WTC11 (cell line): ENCODE data around the gene SPECC1L. TPM values are rescaled to one million over a fixed set of nuclear protein-coding genes. Genes with fewer than 3 reads are reported as not detected.

Source experiments
- ATAC-seq: fragments of 200-7000 bp; cut with Tn5 transposase; 2 replicates; pipeline ENCODE4 v1.10.0; 2021; ENCODE audit warnings: mild to moderate bottlenecking, moderate library complexity
- CTCF ChIA-PET: fragments of 300-600 bp; sonication (Branson Sonifier 250); formaldehyde crosslinking; loops from one replicate; lab custom pipeline; 2021; ENCODE audit warnings: antibody characterized with exemption; lab: Charles Lee
- POLR2A ChIA-PET: fragments of 350-600 bp; sonication (Branson Sonifier 250); formaldehyde crosslinking; loops from one replicate; lab custom pipeline; 2021; ENCODE audit warnings: antibody characterized with exemption; lab: Charles Lee
- DNase-seq: peaks from one replicate; pipeline ENCODE4 v3.0.0; 2021; ENCODE audit warnings: low spot score
- H3K27ac Mint-ChIP-seq: 2 replicates; pipeline ENCODE4 v1.8.0; 2021; ENCODE audit warnings: mixed read lengths
- H3K27me3 Mint-ChIP-seq: 2 replicates; pipeline ENCODE4 v1.8.0; 2021; ENCODE audit warnings: low read depth, mild to moderate bottlenecking, moderate library complexity, mixed read lengths
- H3K36me3 Mint-ChIP-seq: 2 replicates; pipeline ENCODE4 v1.8.0; 2021; ENCODE audit warnings: mixed read lengths
- H3K4me1 Mint-ChIP-seq: 2 replicates; pipeline ENCODE4 v1.8.0; 2022; ENCODE audit warnings: mixed read lengths
- H3K4me3 Mint-ChIP-seq: 2 replicates; pipeline ENCODE4 v1.8.0; 2021; ENCODE audit warnings: mild to moderate bottlenecking, moderate library complexity, mixed read lengths
- H3K9me3 Mint-ChIP-seq: 2 replicates; pipeline ENCODE4 v1.8.0; 2021; ENCODE audit warnings: mixed read lengths
- CBFB ChIP-seq: sonication (generic); formaldehyde crosslinking; IDR thresholded peaks from 2 replicates; pipeline ENCODE4 v1.8.1; 2022; ENCODE audit warnings: mild to moderate bottlenecking, low read depth, missing genetic modification reagents
- CREM ChIP-seq: sonication (generic); formaldehyde crosslinking; IDR thresholded peaks from 2 replicates; pipeline ENCODE4 v1.8.1; 2022; ENCODE audit warnings: mild to moderate bottlenecking, missing genetic modification reagents, moderate library complexity
- GABPB1 ChIP-seq: sonication (generic); formaldehyde crosslinking; IDR thresholded peaks from 2 replicates; pipeline ENCODE4 v1.8.1; 2023; ENCODE audit warnings: mild to moderate bottlenecking, missing genetic modification reagents
- KAT7 ChIP-seq: sonication (generic); formaldehyde crosslinking; IDR thresholded peaks from 2 replicates; pipeline ENCODE4 v1.8.1; 2023; ENCODE audit warnings: missing genetic modification reagents, mild to moderate bottlenecking, borderline replicate concordance
- PRRX2 ChIP-seq: fragments of 250-450 bp; sonication (Bioruptor Pico); IDR thresholded peaks from 2 replicates; pipeline ENCODE4 v1.8.0; 2021; ENCODE audit warnings: mild to moderate bottlenecking
- ZNF396 ChIP-seq: fragments of 250-450 bp; sonication (Bioruptor Pico); IDR thresholded peaks from 2 replicates; pipeline ENCODE4 v1.8.0; 2021; ENCODE audit warnings: mild to moderate bottlenecking, moderate library complexity, borderline replicate concordance
- total RNA-seq: library from RNA; stranded (reverse); gene quantifications from 3 replicates; pipeline ENCODE4 v1.2.3, GENCODE V29; 2021
- TF ChIP-seq, protein P1 (sequence below): sonication (generic); formaldehyde crosslinking; IDR thresholded peaks from 2 replicates; pipeline ENCODE4 v1.8.1; 2022; ENCODE audit warnings: low read depth, mild to moderate bottlenecking, moderate library complexity, missing genetic modification reagents, borderline replicate concordance
- TF ChIP-seq, protein P2 (sequence below): sonication (generic); formaldehyde crosslinking; IDR thresholded peaks from 2 replicates; pipeline ENCODE4 v1.8.1; 2023; ENCODE audit warnings: mild to moderate bottlenecking, missing genetic modification reagents, moderate library complexity
- TF ChIP-seq, protein P3 (sequence below): sonication (generic); formaldehyde crosslinking; IDR thresholded peaks from 2 replicates; pipeline ENCODE4 v1.8.1; 2023; ENCODE audit warnings: mild to moderate bottlenecking, missing genetic modification reagents
- TF ChIP-seq, protein P4 (sequence below): sonication (generic); formaldehyde crosslinking; IDR thresholded peaks from 2 replicates; pipeline ENCODE4 v1.8.0; 2022; ENCODE audit warnings: missing genetic modification reagents
- TF ChIP-seq, protein P5 (sequence below): sonication (generic); formaldehyde crosslinking; IDR thresholded peaks from 2 replicates; pipeline ENCODE4 v1.8.1; 2022; ENCODE audit warnings: low read depth, missing genetic modification reagents, borderline replicate concordance
- TF ChIP-seq, protein P6 (sequence below): sonication (generic); formaldehyde crosslinking; IDR thresholded peaks from 2 replicates; pipeline ENCODE4 v1.8.0; 2022; ENCODE audit warnings: mild to moderate bottlenecking, missing genetic modification reagents
- TF ChIP-seq, protein P7 (sequence below): sonication (generic); formaldehyde crosslinking; IDR thresholded peaks from 2 replicates; pipeline ENCODE4 v1.8.0; 2023; ENCODE audit warnings: missing genetic modification reagents
- TF ChIP-seq, protein P8 (sequence below): fragments of 250-450 bp; sonication (Bioruptor Pico); IDR thresholded peaks from 2 replicates; pipeline ENCODE4 v2.1.2; 2022; ENCODE audit warnings: mild to moderate bottlenecking, moderate library complexity
- TF ChIP-seq, protein P9 (sequence below): fragments of 250-450 bp; sonication (Bioruptor Pico); IDR thresholded peaks from 2 replicates; pipeline ENCODE4 v1.9.0; 2021; ENCODE audit warnings: mild to moderate bottlenecking

Gene SPECC1L
- total RNA-seq, 1 experiment from 2014 or later, result 44.6 TPM

DNA sequence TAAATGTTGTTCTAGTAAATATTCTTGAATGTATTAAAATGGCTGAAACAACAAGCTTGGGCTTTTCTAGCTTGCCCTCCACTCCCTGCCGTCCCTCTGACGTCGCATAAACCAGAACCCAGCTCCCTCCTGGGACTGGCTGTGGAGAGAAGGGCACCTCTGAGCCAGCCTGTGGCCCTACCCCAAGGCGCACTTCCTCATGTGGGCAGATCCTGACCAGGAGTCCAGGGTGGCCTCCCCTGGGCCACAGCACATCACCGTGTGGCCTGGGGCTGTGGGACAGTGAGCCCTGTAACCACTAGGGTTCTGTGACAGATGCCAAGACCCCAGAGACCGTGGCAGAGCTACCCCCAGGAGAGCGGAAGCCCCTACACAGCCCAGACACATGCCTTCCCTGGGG is 146.6 kb downstream of the SPECC1L start (continued):
- TF ChIP-seq, protein P1, sequence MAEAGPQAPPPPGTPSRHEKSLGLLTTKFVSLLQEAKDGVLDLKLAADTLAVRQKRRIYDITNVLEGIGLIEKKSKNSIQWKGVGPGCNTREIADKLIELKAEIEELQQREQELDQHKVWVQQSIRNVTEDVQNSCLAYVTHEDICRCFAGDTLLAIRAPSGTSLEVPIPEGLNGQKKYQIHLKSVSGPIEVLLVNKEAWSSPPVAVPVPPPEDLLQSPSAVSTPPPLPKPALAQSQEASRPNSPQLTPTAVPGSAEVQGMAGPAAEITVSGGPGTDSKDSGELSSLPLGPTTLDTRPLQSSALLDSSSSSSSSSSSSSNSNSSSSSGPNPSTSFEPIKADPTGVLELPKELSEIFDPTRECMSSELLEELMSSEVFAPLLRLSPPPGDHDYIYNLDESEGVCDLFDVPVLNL (CRISPR knock-in tag), result no peak
- TF ChIP-seq GABPB1 (CRISPR knock-in tag) (no peak), ZNF396 (no peak)
- TF ChIP-seq, protein P2, sequence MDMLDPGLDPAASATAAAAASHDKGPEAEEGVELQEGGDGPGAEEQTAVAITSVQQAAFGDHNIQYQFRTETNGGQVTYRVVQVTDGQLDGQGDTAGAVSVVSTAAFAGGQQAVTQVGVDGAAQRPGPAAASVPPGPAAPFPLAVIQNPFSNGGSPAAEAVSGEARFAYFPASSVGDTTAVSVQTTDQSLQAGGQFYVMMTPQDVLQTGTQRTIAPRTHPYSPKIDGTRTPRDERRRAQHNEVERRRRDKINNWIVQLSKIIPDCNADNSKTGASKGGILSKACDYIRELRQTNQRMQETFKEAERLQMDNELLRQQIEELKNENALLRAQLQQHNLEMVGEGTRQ (CRISPR knock-in tag), result no peak
- TF ChIP-seq, protein P3, sequence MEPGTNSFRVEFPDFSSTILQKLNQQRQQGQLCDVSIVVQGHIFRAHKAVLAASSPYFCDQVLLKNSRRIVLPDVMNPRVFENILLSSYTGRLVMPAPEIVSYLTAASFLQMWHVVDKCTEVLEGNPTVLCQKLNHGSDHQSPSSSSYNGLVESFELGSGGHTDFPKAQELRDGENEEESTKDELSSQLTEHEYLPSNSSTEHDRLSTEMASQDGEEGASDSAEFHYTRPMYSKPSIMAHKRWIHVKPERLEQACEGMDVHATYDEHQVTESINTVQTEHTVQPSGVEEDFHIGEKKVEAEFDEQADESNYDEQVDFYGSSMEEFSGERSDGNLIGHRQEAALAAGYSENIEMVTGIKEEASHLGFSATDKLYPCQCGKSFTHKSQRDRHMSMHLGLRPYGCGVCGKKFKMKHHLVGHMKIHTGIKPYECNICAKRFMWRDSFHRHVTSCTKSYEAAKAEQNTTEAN (CRISPR knock-in tag), result no peak

DNA sequence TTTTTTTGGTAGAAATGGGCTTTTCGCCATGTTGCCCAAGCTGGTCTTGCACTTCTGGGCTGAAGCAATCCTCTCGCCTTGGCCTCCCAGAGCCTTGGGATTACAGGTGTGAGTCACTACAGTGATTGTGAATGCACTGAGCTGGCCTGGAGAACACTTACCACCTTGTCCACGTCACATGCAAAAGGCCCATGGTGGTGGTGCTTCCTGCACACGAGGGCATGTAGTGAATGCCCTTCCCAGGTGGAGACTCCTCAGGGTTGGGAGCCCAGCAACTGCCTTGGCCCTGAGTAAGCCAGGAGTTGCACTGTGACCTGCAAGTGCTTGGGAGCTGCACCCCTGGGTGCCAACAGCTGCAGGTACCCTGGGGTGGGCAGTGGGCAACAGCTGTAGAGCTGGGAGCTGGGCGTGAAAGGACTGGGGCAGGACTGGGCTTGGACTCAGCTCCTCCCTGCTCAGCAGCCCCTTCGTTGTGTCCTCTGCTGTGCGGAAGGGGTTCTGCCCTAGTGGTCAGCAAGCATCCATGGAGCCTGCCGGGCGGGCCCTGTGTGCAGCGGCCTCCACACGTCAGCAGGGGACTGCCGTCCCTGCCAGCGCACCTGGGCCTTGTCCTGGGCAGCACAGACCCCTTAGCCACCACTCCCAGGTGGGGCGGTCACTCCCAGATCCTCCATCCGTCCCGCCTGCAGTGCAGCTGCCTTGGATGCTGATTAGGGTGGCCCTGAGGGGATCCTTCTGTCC is 147.4 kb downstream of the SPECC1L start:
- Mint-ChIP-seq H3K4me3 (no peak overlapping the region), H3K4me1 (peaks cover 18% of the 10 kb centered on the region), H3K9me3 (no peaks in the 10 kb centered on the region), H3K27ac (no peak overlapping the region), H3K27me3 (no peaks in the 10 kb centered on the region), H3K36me3 (peaks cover 12% of the 10 kb centered on the region)
- DNase-seq (no peak), ATAC-seq (no peak)
- TF ChIP-seq, protein P4, sequence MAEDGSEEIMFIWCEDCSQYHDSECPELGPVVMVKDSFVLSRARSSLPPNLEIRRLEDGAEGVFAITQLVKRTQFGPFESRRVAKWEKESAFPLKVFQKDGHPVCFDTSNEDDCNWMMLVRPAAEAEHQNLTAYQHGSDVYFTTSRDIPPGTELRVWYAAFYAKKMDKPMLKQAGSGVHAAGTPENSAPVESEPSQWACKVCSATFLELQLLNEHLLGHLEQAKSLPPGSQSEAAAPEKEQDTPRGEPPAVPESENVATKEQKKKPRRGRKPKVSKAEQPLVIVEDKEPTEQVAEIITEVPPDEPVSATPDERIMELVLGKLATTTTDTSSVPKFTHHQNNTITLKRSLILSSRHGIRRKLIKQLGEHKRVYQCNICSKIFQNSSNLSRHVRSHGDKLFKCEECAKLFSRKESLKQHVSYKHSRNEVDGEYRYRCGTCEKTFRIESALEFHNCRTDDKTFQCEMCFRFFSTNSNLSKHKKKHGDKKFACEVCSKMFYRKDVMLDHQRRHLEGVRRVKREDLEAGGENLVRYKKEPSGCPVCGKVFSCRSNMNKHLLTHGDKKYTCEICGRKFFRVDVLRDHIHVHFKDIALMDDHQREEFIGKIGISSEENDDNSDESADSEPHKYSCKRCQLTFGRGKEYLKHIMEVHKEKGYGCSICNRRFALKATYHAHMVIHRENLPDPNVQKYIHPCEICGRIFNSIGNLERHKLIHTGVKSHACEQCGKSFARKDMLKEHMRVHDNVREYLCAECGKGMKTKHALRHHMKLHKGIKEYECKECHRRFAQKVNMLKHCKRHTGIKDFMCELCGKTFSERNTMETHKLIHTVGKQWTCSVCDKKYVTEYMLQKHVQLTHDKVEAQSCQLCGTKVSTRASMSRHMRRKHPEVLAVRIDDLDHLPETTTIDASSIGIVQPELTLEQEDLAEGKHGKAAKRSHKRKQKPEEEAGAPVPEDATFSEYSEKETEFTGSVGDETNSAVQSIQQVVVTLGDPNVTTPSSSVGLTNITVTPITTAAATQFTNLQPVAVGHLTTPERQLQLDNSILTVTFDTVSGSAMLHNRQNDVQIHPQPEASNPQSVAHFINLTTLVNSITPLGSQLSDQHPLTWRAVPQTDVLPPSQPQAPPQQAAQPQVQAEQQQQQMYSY (CRISPR knock-in tag), result no peak
- TF ChIP-seq, protein P5, sequence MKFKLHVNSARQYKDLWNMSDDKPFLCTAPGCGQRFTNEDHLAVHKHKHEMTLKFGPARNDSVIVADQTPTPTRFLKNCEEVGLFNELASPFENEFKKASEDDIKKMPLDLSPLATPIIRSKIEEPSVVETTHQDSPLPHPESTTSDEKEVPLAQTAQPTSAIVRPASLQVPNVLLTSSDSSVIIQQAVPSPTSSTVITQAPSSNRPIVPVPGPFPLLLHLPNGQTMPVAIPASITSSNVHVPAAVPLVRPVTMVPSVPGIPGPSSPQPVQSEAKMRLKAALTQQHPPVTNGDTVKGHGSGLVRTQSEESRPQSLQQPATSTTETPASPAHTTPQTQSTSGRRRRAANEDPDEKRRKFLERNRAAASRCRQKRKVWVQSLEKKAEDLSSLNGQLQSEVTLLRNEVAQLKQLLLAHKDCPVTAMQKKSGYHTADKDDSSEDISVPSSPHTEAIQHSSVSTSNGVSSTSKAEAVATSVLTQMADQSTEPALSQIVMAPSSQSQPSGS (CRISPR knock-in tag), result no peak
- no peak for TF ChIP-seq PRRX2 (CRISPR knock-in tag)
- TF ChIP-seq CREM, result no peak
- no peak for TF ChIP-seq CBFB (CRISPR knock-in tag)
- TF ChIP-seq, protein P6, sequence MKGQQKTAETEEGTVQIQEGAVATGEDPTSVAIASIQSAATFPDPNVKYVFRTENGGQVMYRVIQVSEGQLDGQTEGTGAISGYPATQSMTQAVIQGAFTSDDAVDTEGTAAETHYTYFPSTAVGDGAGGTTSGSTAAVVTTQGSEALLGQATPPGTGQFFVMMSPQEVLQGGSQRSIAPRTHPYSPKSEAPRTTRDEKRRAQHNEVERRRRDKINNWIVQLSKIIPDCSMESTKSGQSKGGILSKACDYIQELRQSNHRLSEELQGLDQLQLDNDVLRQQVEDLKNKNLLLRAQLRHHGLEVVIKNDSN (CRISPR knock-in tag), result no peak
- TF ChIP-seq, protein P7, sequence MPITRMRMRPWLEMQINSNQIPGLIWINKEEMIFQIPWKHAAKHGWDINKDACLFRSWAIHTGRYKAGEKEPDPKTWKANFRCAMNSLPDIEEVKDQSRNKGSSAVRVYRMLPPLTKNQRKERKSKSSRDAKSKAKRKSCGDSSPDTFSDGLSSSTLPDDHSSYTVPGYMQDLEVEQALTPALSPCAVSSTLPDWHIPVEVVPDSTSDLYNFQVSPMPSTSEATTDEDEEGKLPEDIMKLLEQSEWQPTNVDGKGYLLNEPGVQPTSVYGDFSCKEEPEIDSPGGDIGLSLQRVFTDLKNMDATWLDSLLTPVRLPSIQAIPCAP (CRISPR knock-in tag), result no peak
- TF ChIP-seq, protein P2 (CRISPR knock-in tag), result no peak
- TF ChIP-seq, protein P8, sequence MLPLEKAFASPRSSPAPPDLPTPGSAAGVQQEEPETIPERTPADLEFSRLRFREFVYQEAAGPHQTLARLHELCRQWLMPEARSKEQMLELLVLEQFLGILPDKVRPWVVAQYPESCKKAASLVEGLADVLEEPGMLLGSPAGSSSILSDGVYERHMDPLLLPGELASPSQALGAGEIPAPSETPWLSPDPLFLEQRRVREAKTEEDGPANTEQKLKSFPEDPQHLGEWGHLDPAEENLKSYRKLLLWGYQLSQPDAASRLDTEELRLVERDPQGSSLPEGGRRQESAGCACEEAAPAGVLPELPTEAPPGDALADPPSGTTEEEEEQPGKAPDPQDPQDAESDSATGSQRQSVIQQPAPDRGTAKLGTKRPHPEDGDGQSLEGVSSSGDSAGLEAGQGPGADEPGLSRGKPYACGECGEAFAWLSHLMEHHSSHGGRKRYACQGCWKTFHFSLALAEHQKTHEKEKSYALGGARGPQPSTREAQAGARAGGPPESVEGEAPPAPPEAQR, result no peak
- no peak for TF ChIP-seq GABPB1 (CRISPR knock-in tag)
- no peak for TF ChIP-seq KAT7 (CRISPR knock-in tag)
- TF ChIP-seq, protein P9, sequence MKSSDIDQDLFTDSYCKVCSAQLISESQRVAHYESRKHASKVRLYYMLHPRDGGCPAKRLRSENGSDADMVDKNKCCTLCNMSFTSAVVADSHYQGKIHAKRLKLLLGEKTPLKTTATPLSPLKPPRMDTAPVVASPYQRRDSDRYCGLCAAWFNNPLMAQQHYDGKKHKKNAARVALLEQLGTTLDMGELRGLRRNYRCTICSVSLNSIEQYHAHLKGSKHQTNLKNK, result no peak
- ChIA-PET CTCF (interaction anchor here (1.1 to 14.0 kb wide), 4 partner anchors 8 to 261 kb away, joined by 3 to 271 read pairs (median 124); no protein-coding TSS in a partner anchor), POLR2A (no interaction called here)
